ENCODE results near the gene SLC22A3.
"Not testable (repeated sequence)": the region's sequence is repeated elsewhere in the genome, so short reads cannot be mapped to it uniquely, and the experiment has no call there.

Gene SLC22A3

GRCh38 chr6:160454303-160454702 lies 106.1 kb downstream of the SLC22A3 start:
- no peak for DNase-seq

- no peak for DNase-seq
Observed at GRCh38 chr6:160455081-160455480, 106.9 kb downstream of the SLC22A3 start.

- peak; percentile 41 for DNase-seq
Observed at GRCh38 chr6:160455541-160456213, 107.5 kb downstream of the SLC22A3 start.

GRCh38 chr6:160456214-160456546 lies 108.0 kb downstream of the SLC22A3 start:
- DNase-seq = no peak

GRCh38 chr6:160457823-160458222 lies 109.6 kb downstream of the SLC22A3 start:
- DNase-seq = no peak

- DNase-seq = no peak
Observed at GRCh38 chr6:160461641-160462040, 113.5 kb downstream of the SLC22A3 start.

- DNase-seq = no peak
Observed at GRCh38 chr6:160462116-160462515, 113.9 kb downstream of the SLC22A3 start.

GRCh38 chr6:160462551-160463109 lies 114.5 kb downstream of the SLC22A3 start:
- no peak for DNase-seq

GRCh38 chr6:160464744-160465143 lies 116.6 kb downstream of the SLC22A3 start:
- no peak for DNase-seq

GRCh38 chr6:160467261-160467871 lies 119.2 kb downstream of the SLC22A3 start:
- not testable (repeated sequence) for DNase-seq

- DNase-seq = no peak
Observed at GRCh38 chr6:160469153-160469552, 121.0 kb downstream of the SLC22A3 start.

GRCh38 chr6:160476056-160476455 lies 127.9 kb downstream of the SLC22A3 start:
- DNase-seq = not testable (repeated sequence)

- not testable (repeated sequence) for DNase-seq
Observed at GRCh38 chr6:160477072-160477471, 128.9 kb downstream of the SLC22A3 start.

GRCh38 chr6:160477901-160478300 lies 129.7 kb downstream of the SLC22A3 start:
- DNase-seq = no peak

GRCh38 chr6:160487116-160487515 lies 138.9 kb downstream of the SLC22A3 start:
- DNase-seq = no peak

- no peak for DNase-seq
Observed at GRCh38 chr6:160489091-160489490, 140.9 kb downstream of the SLC22A3 start.

- DNase-seq = no peak
Observed at GRCh38 chr6:160494576-160494975, 146.4 kb downstream of the SLC22A3 start.

GRCh38 chr6:160500639-160501038 lies 152.5 kb downstream of the SLC22A3 start:
- DNase-seq = no peak

Measured in SHP77 treated with DMSO at 0.1 percent for 48 hours (cell line).